Measurements from ENCODE around the gene CCDC121. TPM values are rescaled to one million over a fixed set of nuclear protein-coding genes. Genes with fewer than 3 reads are reported as not detected.

Gene CCDC121
- total and polyA plus RNA-seq, 10 of the 15 experiments (the other 5 are each of a cell fraction or from before 2014, with no cell fraction given), result 0.34 to 1.2 (median 0.63) TPM

GRCh38 chr2:27613985-27614384 lies 14.8 kb downstream of the CCDC121 start (continued):
- TF ChIP-seq TCF3 (IDR thresholded peaks at IDR 0.05; ENCODE audit: borderline replicate concordance, insufficient read depth, low read depth, low read length), result no peak
- TF ChIP-seq RB1 (IDR thresholded peaks at IDR 0.05; ENCODE audit: borderline replicate concordance), result no peak
- TF ChIP-seq MYC (IDR thresholded peaks at IDR 0.05; ENCODE audit: insufficient read depth, insufficient read length, insufficient replicate concordance, low read length, severe bottlenecking), result no peak
- no peak for TF ChIP-seq SREBF1 (IDR thresholded peaks at IDR 0.05; ENCODE audit: low read length)
- TF ChIP-seq ZNF687 (IDR thresholded peaks at IDR 0.05), result no peak

- Histone ChIP-seq H3K4me1 (ENCODE audit: control insufficient read depth, insufficient read depth, low read length) (no peaks in the 10 kb centered on the region), H3K4me2 (ENCODE audit: control insufficient read depth, insufficient read depth) (no peak overlapping the region), H2AFZ (ENCODE audit: control insufficient read depth, low read depth, low read length) (no peak overlapping the region), H4K20me1 (ENCODE audit: control insufficient read depth, insufficient read depth) (no peaks in the 10 kb centered on the region), H3K9ac (ENCODE audit: control insufficient read depth, insufficient read depth, low read length) (no peak overlapping the region), H3K4me3 (no peak overlapping the region), H3K79me2 (ENCODE audit: control insufficient read depth, insufficient read depth, low read length) (no peaks in the 10 kb centered on the region), H3K27me3 (replicated peaks in 1 of 2; ENCODE audit: control insufficient read depth in 2 of 2, insufficient read depth in 2 of 2, low read length in 1 of 2) (no peaks in the 10 kb centered on the region), H3K27ac (ENCODE audit: control insufficient read depth, insufficient read depth) (no peak overlapping the region), H3K36me3 (ENCODE audit: control insufficient read depth in 2 of 2, insufficient read depth in 2 of 2, low read length in 1 of 2) (peaks cover 15 to 32% of the 10 kb centered on the region in 2 experiments), H3K9me3 (replicated peaks; ENCODE audit: control insufficient read depth, insufficient read depth, low read length) (no peaks in the 10 kb centered on the region)
- ATAC-seq, result no peak
- DNase-seq (ENCODE audit: low read depth, low spot score), result no peak
- SMC1A ChIA-PET (ENCODE audit: uncharacterized antibody, unreplicated experiment), result no interaction called here
- RAD21 ChIA-PET (ENCODE audit: unreplicated experiment), result no interaction called here
- CTCF ChIA-PET, result no interaction called here
- no TSS peak for BruUV-seq (replicated peaks)
- FAIRE-seq, result no peak
- WGBS (ENCODE audit: insufficient coverage, insufficient replicate concordance, low lambda C conversion rate, missing lambda C conversion rate), result 53% methylated on average over 2 of the region's 2 CpGs
- intact Hi-C loops (cut with micrococcal nuclease; ENCODE audit: unreplicated experiment) (no loop called here), in situ Hi-C loops (cut with MboI) (no loop called here)
- POLR2A ChIA-PET, result no interaction called here
- TF ChIP-seq ZNF687 (IDR thresholded peaks at IDR 0.05), result no peak
- TF ChIP-seq WRNIP1 (IDR thresholded peaks at IDR 0.05; ENCODE audit: borderline replicate concordance, low read depth, low read length), result no peak
- no peak for TF ChIP-seq USF1 (IDR thresholded peaks at IDR 0.05; ENCODE audit: borderline replicate concordance, extremely low read length, insufficient read depth, low read depth, low read length)
- no peak for TF ChIP-seq ATF2 (IDR thresholded peaks at IDR 0.05; ENCODE audit: low read length)
- no peak for TF ChIP-seq MEF2A (IDR thresholded peaks at IDR 0.05; ENCODE audit: insufficient read depth, low read depth, low read length)
- TF ChIP-seq SUPT20H (IDR thresholded peaks at IDR 0.05; ENCODE audit: borderline replicate concordance, control insufficient read depth, low read depth, low read length), result no peak
- no peak for TF ChIP-seq ETV6 (conservative IDR thresholded peaks at IDR 0.05 in 1 of 2, IDR thresholded peaks at IDR 0.05 in 1 of 2; ENCODE audit: borderline replicate concordance in 1 of 2, low read depth in 1 of 2)
These were observed 22.2 kb downstream of the CCDC121 start for GRCh38 chr2:27606611-27607010.

All from GM12878 (cell line).